ENCODE measurements around the gene GMPR2. TPM values are rescaled to one million over a fixed set of nuclear protein-coding genes. Genes with fewer than 3 reads are reported as not detected.
"Not testable (repeated sequence)": the region's sequence is repeated elsewhere in the genome, so short reads cannot be mapped to it uniquely, and the experiment has no call there.

Gene GMPR2
- total RNA-seq, 2 experiments from 2014 or later = 67.2 to 68.4 TPM

DNA sequence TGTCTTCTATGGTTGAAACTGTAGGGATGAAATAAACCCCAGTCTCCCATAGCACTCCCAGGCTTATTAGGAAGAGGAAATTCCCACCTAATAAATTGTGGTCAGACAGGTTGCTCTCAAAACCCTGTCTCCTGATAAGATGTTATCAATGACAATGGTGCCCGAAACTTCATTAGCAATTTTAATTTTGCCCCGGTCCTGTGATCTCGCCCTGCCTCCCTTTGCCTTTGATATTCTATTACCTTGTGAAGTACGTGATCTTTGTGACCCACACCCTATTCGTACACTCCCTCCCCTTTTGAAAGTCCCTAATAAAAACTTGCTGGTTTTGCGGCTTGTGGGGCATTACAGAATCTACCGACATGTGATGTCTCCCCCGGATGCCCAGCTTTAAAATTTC lies 30.2 kb upstream of the GMPR2 start:
- not testable (repeated sequence) for DNase-seq; ATAC-seq; H3K27ac Mint-ChIP-seq; H3K27me3 Mint-ChIP-seq (ENCODE audit: low read depth); H3K9me3 Mint-ChIP-seq (ENCODE audit: insufficient read depth); H3K4me3 Mint-ChIP-seq
- POLR2A ChIA-PET = interaction anchor here (0.8 to 1.9 kb wide), 2 partner anchors 11 to 13 kb away, joined by 3 to 5 read pairs; partner anchors contain the start of genes CHMP4A and MDP1
- peaks cover 22% of the 10 kb centered on the region for H3K4me1 Mint-ChIP-seq (ENCODE audit: low read depth)
- peaks cover 77% of the 10 kb centered on the region for H3K36me3 Mint-ChIP-seq (ENCODE audit: low read depth)
- CTCF ChIA-PET = interaction anchor here (1.2 to 1.3 kb wide), 2 partner anchors 11 to 106 kb away, joined by 3 to 4 read pairs; partner anchors contain the start of gene CHMP4A

DNA sequence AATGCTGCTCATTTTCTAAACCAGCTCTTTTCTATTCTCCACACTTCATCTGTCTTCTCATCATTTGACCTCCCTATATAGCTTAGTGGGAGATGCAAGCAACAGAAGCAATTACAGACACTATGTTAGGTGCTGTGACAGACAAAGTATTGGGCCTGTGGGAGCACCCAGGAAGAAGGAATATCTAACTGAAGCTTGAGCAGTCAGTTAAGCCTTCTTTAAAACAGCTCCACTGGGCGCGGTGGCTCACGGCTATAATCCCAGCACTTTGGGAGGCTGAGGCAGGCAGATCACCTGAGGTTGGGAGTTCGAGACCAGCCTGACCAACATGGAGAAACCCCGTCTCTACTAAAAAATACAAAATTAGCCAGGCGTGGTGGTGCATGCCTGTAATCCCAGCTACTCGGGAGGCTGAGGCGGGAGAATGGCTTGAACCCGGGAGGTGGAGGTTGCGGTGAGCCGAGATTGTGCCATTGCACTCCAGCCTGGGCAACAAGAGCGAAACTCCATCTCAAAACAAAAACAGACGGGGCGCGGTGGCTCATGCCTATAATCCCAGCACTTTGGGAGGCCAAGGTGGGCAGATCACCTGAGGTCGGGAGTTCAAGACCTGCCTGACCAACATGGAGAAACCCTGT lies 29.4 kb upstream of the GMPR2 start:
- not testable (repeated sequence) for H3K27ac Mint-ChIP-seq; ATAC-seq; H3K27me3 Mint-ChIP-seq (ENCODE audit: low read depth); DNase-seq; H3K9me3 Mint-ChIP-seq (ENCODE audit: insufficient read depth); H3K4me3 Mint-ChIP-seq
- POLR2A ChIA-PET = interaction anchor here (0.8 to 1.9 kb wide), 2 partner anchors 10 to 13 kb away, joined by 3 to 5 read pairs; partner anchors contain the start of genes CHMP4A and MDP1
- Mint-ChIP-seq H3K4me1 (ENCODE audit: low read depth) (peaks cover 21% of the 10 kb centered on the region), H3K36me3 (ENCODE audit: low read depth) (peaks cover 83% of the 10 kb centered on the region)
- CTCF ChIA-PET = interaction anchor here (1.2 to 1.7 kb wide), 3 partner anchors 10 to 105 kb away, joined by 3 to 4 read pairs (median 3); partner anchors contain the start of gene CHMP4A

DNA sequence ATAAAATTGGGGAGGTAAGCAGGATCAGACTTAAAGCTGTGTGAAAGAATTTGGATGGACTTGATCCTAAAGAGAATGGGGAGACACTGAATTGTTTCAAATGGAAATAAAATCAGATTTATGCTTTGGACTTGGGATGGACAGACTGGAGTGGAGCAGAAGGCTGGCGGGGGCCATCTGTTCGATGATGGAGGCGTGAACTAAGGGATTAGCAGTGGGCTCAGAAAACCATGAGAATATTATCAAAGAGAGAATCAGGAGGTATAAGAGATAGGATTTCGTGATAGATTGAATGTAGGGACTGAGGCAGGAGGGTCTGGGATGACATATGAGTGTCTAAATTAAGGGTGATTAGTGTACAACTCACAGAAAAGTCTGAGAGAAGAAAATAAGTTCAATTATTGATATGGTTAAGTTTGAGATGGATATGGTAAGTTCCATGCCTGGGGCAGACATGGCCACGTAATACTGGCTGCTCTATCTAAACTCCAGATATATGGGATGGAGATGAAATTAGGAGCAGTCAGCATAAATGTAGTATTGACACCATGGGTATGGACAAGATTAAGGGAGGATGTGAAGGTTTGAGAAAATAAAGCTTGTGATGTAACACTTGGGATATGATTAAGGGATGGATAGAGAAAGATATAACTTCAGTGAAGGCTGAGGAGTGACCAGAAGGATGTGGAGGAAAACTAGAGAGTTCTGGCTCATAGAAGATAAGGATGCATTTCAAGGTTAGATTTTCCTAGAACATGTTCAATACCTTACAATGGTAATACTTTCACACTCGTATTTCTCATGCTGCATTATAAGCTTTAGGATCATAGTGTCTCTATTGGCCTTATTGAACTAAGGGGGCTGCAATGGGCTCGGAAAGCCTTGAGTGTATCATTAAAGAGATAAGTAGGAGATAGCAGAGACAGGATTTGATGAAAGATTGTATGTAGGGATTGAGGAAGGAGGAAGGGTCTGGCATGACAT lies 28.3 kb upstream of the GMPR2 start:
- Mint-ChIP-seq H3K4me1 (ENCODE audit: low read depth) (peaks cover 11% of the 10 kb centered on the region), H3K4me3 (no peak overlapping the region), H3K9me3 (ENCODE audit: insufficient read depth) (peaks cover 7% of the 10 kb centered on the region), H3K27ac (no peak overlapping the region), H3K36me3 (ENCODE audit: low read depth) (peaks cover 79% of the 10 kb centered on the region), H3K27me3 (ENCODE audit: low read depth) (no peaks in the 10 kb centered on the region)
- ChIA-PET POLR2A (interaction anchor here (0.6 to 4.1 kb wide), 4 partner anchors 9 to 37 kb away, joined by 3 to 23 read pairs (median 4); partner anchors contain the start of genes CHMP4A and TM9SF1), CTCF (interaction anchor here (1.7 kb wide), 1 partner anchor 92 kb away, joined by 3 read pairs; no protein-coding TSS in a partner anchor)
- DNase-seq (no peak), ATAC-seq (no peak)

DNA sequence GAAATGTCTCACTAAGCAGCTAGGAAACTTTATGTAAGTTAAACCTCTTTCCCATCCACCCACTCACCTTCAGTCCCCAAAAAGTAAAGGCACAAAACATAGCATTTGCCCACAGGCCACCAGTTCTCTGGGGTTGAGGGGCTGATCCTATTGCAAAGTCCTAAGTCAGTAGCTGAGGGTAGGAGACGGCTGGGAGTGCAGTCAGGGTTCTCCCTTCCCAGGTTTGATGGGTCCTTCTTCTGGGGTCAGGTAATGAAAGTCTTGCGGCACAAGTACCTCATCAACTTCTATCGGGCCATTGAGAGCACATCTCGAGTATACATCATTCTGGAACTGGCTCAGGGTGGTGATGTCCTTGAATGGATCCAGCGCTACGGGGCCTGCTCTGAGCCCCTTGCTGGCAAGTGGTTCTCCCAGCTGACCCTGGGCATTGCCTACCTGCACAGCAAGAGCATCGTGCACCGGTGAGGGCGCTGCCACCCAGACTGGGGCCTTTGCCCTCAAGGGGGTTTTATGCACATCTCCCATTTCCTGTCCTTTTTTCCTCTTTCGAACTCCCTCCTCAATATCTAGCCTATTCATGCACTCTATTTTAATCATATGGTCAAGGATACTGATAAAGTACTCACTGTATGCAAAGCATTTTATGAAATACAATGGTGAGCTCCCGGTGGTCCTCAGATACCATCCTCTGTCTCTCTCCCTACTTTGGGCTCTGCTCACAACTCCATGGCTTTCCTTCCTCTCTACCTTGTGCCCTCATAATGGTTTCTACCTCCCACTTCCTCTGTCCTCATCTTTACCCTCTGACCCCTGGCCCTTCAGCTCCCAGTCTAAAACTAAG lies 26.2 kb upstream of the GMPR2 start:
- ChIA-PET CTCF (interaction anchor here (1.0 to 1.2 kb wide), 2 partner anchors 45 to 101 kb away, joined by 3 to 4 read pairs; partner anchors contain the start of genes CIDEB and IRF9), POLR2A (interaction anchor here (0.9 to 4.1 kb wide), 4 partner anchors 11 to 92 kb away, joined by 3 to 23 read pairs (median 4); partner anchors contain the start of genes DCAF11, IRF9 and TM9SF1)
- no peak for ATAC-seq
- peaks cover 17% of the 10 kb centered on the region for H3K4me1 Mint-ChIP-seq (ENCODE audit: low read depth)
- peak overlapping the region; percentile 46 for H3K27ac Mint-ChIP-seq
- H3K27me3 Mint-ChIP-seq (ENCODE audit: low read depth) = no peaks in the 10 kb centered on the region
- no peak for DNase-seq
- H3K36me3 Mint-ChIP-seq (ENCODE audit: low read depth) = peaks cover 86% of the 10 kb centered on the region
- H3K4me3 Mint-ChIP-seq = no peak overlapping the region
- H3K9me3 Mint-ChIP-seq (ENCODE audit: insufficient read depth) = peaks cover 7% of the 10 kb centered on the region

DNA sequence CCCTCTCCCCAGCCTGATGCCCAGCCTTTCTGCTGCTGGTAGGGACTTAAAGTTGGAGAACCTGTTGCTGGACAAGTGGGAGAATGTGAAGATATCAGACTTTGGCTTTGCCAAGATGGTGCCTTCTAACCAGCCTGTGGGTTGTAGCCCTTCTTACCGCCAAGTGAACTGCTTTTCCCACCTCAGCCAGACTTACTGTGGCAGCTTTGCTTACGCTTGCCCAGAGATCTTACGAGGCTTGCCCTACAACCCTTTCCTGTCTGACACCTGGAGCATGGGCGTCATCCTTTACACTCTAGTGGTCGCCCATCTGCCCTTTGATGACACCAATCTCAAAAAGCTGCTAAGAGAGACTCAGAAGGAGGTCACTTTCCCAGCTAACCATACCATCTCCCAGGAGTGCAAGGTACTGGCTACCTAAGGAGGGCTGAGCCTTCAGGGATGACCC lies 25.6 kb upstream of the GMPR2 start:
- H3K27ac Mint-ChIP-seq = peak overlapping the region; percentile 46
- peaks cover 83% of the 10 kb centered on the region for H3K36me3 Mint-ChIP-seq (ENCODE audit: low read depth)
- ATAC-seq (no peak), DNase-seq (no peak)
- no peak overlapping the region for H3K4me3 Mint-ChIP-seq
- CTCF ChIA-PET = interaction anchor here (1.0 kb wide), 1 partner anchor 101 kb away, joined by 3 read pairs; the partner anchor contains the start of gene CIDEB
- H3K27me3 Mint-ChIP-seq (ENCODE audit: low read depth) = no peaks in the 10 kb centered on the region
- peaks cover 7% of the 10 kb centered on the region for H3K9me3 Mint-ChIP-seq (ENCODE audit: insufficient read depth)
- POLR2A ChIA-PET = interaction anchor here (1.0 to 4.1 kb wide), 3 partner anchors 8 to 93 kb away, joined by 3 to 23 read pairs (median 3); partner anchors contain the start of genes DCAF11 and TM9SF1
- peaks cover 21% of the 10 kb centered on the region for H3K4me1 Mint-ChIP-seq (ENCODE audit: low read depth)

DNA sequence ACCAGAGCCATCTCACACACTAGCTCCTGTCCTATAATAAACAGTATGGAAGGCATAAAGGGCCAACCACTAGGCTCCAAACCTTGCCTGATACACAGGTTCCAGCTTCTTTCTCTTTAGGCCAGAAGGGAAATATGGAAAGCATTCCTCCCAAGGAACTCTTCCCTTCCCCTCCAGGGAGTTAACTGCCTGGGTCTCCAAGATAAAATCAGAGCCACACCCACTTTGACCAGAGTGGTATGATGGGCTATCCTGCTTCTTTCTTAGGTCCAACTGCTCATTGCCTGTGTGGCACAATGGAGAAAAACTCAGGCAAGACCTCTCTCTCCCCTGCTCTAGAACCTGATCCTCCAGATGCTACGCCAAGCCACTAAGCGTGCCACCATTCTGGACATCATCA lies 25.1 kb upstream of the GMPR2 start:
- no peak overlapping the region for H3K4me3 Mint-ChIP-seq
- DNase-seq (no peak), ATAC-seq (no peak)
- ChIA-PET CTCF (no interaction called here), POLR2A (interaction anchor here (1.0 to 4.1 kb wide), 3 partner anchors 8 to 94 kb away, joined by 3 to 23 read pairs (median 3); partner anchors contain the start of genes DCAF11 and TM9SF1)
- H3K27me3 Mint-ChIP-seq (ENCODE audit: low read depth) = no peaks in the 10 kb centered on the region
- peaks cover 25% of the 10 kb centered on the region for H3K4me1 Mint-ChIP-seq (ENCODE audit: low read depth)
- H3K36me3 Mint-ChIP-seq (ENCODE audit: low read depth) = peaks cover 78% of the 10 kb centered on the region
- H3K9me3 Mint-ChIP-seq (ENCODE audit: insufficient read depth) = peaks cover 5% of the 10 kb centered on the region
- H3K27ac Mint-ChIP-seq = no peak overlapping the region

DNA sequence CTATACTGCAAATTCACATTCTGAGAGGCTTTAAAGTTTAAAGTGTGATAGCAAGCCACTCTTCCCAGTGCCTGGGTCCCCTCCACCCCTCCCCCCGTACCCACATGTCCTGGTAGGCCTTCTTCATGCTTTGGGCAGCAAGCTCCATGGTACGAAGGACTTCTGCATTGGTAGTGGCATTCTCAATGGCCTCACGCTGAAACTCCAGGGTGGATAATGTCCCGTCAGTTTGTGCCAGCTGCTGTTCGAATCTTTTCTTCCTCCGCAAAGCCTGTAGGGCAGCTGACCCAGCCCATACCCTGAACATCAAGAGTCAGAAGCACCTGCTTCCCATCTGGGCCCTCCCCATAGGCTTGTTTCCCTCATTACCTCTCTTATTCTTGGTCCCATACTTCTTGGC lies 21.4 kb upstream of the GMPR2 start:
- ATAC-seq = no peak
- Mint-ChIP-seq H3K4me1 (ENCODE audit: low read depth) (peaks cover 48% of the 10 kb centered on the region), H3K4me3 (peak overlapping the region; percentile 87), H3K27ac (peak overlapping the region; percentile 97), H3K36me3 (ENCODE audit: low read depth) (peaks cover 69% of the 10 kb centered on the region), H3K9me3 (ENCODE audit: insufficient read depth) (no peaks in the 10 kb centered on the region), H3K27me3 (ENCODE audit: low read depth) (no peaks in the 10 kb centered on the region)
- no peak for DNase-seq
- POLR2A ChIA-PET = interaction anchor here (0.8 to 8.8 kb wide), 2 partner anchors 17 to 56 kb away, joined by 3 to 87 read pairs; partner anchors contain the start of gene TM9SF1
- CTCF ChIA-PET = interaction anchor here (0.8 to 4.0 kb wide), 3 partner anchors 16 to 97 kb away, joined by 3 to 22 read pairs (median 3); partner anchors contain the start of genes CIDEB, TINF2 and TM9SF1

DNA sequence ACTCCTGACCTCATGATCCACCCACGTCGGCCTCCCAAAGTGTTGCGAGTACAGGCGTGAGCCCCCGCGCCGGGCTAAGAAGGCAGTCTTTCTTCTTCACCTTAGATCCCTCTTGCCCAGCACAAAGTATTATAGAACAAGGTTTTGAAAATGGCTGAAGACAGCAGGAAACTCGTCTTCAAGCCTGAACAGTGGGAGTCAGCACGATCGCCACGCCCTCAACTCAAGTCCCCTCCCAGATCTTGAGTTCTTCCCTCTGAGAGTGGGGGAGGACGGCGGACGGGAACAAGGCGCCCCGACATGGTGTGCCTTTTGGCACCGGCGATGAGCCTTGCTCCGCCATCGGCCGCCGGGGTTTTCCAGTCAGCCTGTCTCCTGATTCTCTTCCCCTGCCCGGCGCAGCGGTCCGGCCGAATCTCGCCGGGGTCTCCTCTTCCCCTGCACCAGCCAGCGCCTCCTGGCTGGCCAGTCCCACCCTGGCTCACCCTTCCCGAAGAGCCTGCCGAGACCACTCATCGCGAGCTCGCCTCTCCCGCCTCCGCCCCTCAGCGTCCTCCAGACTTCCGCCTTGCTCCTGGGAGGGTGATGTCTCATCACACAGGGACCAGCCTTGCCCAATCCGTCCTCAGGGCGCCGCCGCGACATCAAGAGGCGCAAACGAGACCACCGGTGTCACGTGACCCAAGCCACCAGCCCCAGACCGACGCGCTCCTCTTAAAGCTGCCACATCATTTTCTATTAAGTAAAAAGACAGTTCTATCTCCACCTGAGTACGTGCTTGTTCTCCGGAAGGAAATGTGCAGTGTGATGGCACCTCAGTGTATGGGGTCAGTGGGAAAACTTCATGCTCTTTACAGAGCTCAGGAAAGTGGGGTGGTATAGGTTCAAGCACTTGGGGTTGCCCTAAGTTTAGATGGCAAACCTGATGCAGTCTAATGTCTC lies 19.5 kb upstream of the GMPR2 start, which contains the start of gene CHMP4A:
CHMP4A (minus strand) TSS at position 565 of the 942 bp plus-strand sequence; CDS start at position 516, 49 bp downstream.
- ATAC-seq = peak; percentile 87

DNA sequence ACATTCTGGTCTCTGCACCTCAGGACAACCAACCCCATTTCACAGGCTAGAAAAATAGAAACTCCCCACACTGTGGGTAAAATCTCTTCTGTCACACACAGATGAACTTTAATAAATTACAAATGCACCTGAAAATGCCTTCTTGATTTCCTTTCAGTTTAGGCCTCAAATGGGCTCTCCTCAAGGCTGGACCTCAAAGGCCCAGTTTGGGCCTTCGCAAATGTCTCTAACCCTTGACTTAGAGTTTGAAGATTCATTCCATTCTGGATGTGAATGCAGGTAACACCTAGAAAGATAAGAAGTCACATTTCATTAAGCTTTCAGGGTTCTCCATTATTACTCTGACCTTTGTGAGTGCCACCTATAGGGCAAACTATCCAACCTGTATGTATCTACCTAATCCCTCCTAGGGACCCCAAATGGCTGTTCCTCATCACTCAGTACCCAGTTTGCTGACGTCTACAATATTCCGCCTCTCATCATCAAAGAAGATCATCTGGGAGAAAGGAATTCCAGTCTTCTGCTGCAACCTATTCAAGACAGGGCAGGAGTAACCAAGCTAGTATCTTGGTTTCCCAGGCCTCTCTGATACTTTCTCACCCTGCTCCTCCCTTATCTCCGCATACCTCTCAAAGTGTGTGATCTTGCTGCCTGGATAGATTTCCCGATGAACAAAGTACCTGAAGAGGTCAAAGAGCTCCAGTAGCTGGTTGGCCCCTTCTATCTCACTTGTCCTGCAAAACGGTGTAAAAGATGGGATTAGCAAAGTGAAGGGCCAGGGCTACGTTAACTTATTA lies 18.7 kb upstream of the GMPR2 start:
- H3K4me3 Mint-ChIP-seq = peak overlapping the region; percentile 87
- no peak for DNase-seq
- ChIA-PET POLR2A (interaction anchor here (0.6 to 8.8 kb wide), 38 partner anchors 9 to 892 kb away, joined by 3 to 87 read pairs (median 5); partner anchors contain the start of genes ADCY4, CIDEB, DHRS1 and EMC9), CTCF (interaction anchor here (0.6 to 4.0 kb wide), 23 partner anchors 11 to 222 kb away, joined by 3 to 47 read pairs (median 6); partner anchors contain the start of genes CIDEB, DHRS1, IPO4 and IRF9)
- no peak for ATAC-seq
- peak overlapping the region; percentile 97 for H3K27ac Mint-ChIP-seq
- H3K27me3 Mint-ChIP-seq (ENCODE audit: low read depth) = no peaks in the 10 kb centered on the region
- no peaks in the 10 kb centered on the region for H3K9me3 Mint-ChIP-seq (ENCODE audit: insufficient read depth)
- H3K36me3 Mint-ChIP-seq (ENCODE audit: low read depth) = peaks cover 56% of the 10 kb centered on the region
- peaks cover 50% of the 10 kb centered on the region for H3K4me1 Mint-ChIP-seq (ENCODE audit: low read depth)

More for the DNA sequence above, 19.5 kb upstream of the GMPR2 start, which contains the start of gene CHMP4A:
- Mint-ChIP-seq H3K27me3 (ENCODE audit: low read depth) (no peaks in the 10 kb centered on the region), H3K27ac (peak within 1 kb of the TSS; percentile 97), H3K9me3 (ENCODE audit: insufficient read depth) (no peaks in the 10 kb centered on the region), H3K4me3 (peak within 1 kb of the TSS; percentile 87), H3K4me1 (ENCODE audit: low read depth) (peaks cover 50% of the 10 kb centered on the region), H3K36me3 (ENCODE audit: low read depth) (peaks cover 59% of the 10 kb centered on the region)
- POLR2A ChIA-PET = interaction anchor here (0.6 to 8.8 kb wide), 37 partner anchors 8 to 891 kb away, joined by 3 to 87 read pairs (median 5); partner anchors contain the start of genes ADCY4, CIDEB, DHRS1 and EMC9
- CTCF ChIA-PET = interaction anchor here (0.7 to 4.0 kb wide), 20 partner anchors 10 to 218 kb away, joined by 3 to 47 read pairs (median 6); partner anchors contain the start of genes CIDEB, DHRS1, IPO4 and IRF9
- peak; percentile 99 for DNase-seq
